ENCODE results near the gene NR2F1-AS1. TPM values are rescaled to one million over a fixed set of nuclear protein-coding genes. Genes with fewer than 3 reads are reported as not detected.

Gene NR2F1-AS1
- total RNA-seq, 2 donors from 2014 or later, result 1.4 to 3.3 TPM

DNA sequence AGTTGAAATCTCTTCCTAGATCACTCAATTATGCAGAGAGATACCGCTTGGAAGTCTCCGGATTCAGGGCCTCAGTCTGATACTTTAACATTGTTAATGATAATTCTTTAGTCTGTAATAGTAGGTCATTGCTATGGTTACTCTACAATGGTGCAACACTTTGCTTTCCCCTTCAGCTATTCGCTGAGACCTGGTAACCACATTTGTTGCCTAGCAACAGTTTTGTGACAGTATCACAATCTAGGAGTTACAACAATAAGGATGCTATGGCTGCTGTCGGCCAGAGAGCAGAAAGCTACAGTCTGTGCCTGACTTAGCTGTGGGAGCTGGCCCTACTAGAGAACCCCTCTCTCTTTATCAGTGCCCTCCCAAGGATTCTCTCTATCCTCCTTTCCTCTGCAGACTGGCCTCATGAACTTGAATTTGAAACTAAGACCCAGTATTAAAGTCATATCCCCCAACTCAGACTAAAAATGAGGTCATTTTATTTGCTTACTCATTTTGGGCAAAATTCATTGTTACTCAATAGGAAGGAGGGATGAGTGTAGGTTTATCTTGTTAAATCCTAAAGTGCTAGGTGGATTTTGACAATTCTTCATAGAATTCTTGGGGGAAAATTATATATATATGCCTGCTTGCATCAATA is 41.3 kb upstream of the NR2F1-AS1 start:
- H3K27me3 Mint-ChIP-seq (ENCODE audit: insufficient read depth), result peaks cover 80% of the 10 kb centered on the region
- 33 to 68% methylated on average over 1 to 4 of the region's 4 CpGs for WGBS, 2 experiments (ENCODE audit: insufficient coverage in 1 of 2, insufficient read length in 1 of 2)
- H3K27ac Mint-ChIP-seq, result no peak overlapping the region
- peaks cover 32% of the 10 kb centered on the region for H3K4me1 Mint-ChIP-seq
- DNase-seq, result peak; percentile 57
- Histone ChIP-seq H3K27me3 (ENCODE audit: control insufficient read depth, insufficient read depth, low read length, poor library complexity, severe bottlenecking) (peaks cover 46% of the 10 kb centered on the region), H3K27ac (ENCODE audit: low read depth, low read length) (peak overlapping the region; percentile 87), H3K4me3 (ENCODE audit: low read length) (no peak overlapping the region), H3K36me3 (ENCODE audit: control insufficient read depth, insufficient read depth, low read length) (no peaks in the 10 kb centered on the region), H3K9ac (ENCODE audit: extremely low read depth, low read length, poor library complexity, severe bottlenecking) (no peak overlapping the region), H3K9me3 (ENCODE audit: control insufficient read depth, low read length) (no peaks in the 10 kb centered on the region), H3K4me1 (ENCODE audit: control insufficient read depth, insufficient read depth, low read length) (no peaks in the 10 kb centered on the region)
- TF ChIP-seq, protein P1, sequence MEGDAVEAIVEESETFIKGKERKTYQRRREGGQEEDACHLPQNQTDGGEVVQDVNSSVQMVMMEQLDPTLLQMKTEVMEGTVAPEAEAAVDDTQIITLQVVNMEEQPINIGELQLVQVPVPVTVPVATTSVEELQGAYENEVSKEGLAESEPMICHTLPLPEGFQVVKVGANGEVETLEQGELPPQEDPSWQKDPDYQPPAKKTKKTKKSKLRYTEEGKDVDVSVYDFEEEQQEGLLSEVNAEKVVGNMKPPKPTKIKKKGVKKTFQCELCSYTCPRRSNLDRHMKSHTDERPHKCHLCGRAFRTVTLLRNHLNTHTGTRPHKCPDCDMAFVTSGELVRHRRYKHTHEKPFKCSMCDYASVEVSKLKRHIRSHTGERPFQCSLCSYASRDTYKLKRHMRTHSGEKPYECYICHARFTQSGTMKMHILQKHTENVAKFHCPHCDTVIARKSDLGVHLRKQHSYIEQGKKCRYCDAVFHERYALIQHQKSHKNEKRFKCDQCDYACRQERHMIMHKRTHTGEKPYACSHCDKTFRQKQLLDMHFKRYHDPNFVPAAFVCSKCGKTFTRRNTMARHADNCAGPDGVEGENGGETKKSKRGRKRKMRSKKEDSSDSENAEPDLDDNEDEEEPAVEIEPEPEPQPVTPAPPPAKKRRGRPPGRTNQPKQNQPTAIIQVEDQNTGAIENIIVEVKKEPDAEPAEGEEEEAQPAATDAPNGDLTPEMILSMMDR (conservative IDR thresholded peaks at IDR 0.05), result no peak
- no peaks in the 10 kb centered on the region for H3K9me3 Mint-ChIP-seq
- H3K4me3 Mint-ChIP-seq, result no peak overlapping the region
- H3K36me3 Mint-ChIP-seq (ENCODE audit: low read depth), result no peaks in the 10 kb centered on the region

DNA sequence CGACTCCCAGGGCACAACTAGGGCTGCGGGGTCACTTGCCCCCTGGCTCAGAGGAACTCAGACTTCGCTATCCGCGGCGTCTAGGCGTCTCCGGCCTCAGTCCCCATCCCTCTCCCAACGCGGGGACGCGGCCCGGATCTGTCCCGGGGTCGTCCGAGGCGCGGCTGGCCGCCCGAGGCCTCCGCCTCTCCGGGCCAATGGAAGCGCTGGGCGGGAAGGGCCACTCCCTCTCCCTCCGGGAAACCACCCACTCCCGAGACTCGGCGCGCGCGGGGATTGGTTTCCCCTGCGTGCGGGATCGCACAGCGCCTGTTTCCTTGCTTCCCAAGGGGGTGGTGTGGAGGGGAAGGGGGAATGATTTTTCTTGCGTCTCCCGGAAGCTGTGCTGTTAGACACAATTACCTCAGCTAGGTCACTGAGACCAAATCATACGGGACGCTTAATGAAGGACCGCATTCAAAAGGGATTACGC is 40.3 kb upstream of the NR2F1-AS1 start:
- peaks cover 82% of the 10 kb centered on the region for H3K27me3 Mint-ChIP-seq (ENCODE audit: insufficient read depth)
- H3K27ac ChIP-seq (ENCODE audit: low read depth, low read length), result peak overlapping the region; percentile 87

DNA sequence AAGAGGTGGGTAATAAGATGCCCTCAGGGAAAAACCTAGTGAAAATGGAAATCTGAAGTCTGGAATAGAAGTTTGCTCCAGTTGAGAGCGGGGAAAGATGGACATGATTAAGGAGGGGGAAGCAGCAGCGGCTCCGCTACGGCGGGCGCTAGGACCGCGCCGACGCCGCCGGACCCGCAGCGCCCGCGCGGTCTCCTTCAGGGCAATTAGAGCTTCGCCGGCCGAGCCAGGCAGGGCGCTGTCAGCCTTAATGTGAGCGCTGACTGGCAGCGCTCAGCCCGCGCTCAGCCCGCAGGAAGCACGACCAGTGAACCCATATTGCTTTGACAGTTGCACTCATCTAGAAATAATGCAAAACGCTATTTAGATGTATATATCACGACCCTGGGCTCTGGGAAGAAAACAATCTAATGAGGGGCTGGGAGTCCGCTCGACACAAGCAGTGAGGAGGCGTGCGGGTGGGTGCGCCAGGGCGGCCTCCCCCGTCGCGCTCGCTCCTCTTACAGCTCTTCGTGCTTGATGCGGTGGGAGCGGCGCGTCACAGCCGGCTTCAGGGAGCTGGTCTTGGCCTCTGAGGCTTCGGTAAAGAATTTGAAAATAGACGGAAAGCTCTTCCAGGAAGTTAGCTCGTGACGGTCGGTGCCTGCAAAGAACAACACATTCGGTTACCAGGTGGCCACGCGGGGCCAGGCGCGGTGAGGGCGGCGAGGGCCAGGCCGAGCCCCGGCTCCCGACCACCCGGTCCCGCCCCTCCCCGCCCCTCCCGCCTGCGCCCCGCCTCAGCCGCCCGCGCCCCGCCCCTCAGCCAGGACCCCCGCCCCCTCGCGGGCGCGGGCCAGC is 39.7 kb upstream of the NR2F1-AS1 start:
- peak; percentile 91 for DNase-seq
- Mint-ChIP-seq H3K4me3 (peak overlapping the region; percentile 69), H3K36me3 (ENCODE audit: low read depth) (no peaks in the 10 kb centered on the region), H3K4me1 (peaks cover 32% of the 10 kb centered on the region), H3K27ac (peak overlapping the region; percentile 57), H3K27me3 (ENCODE audit: insufficient read depth) (peaks cover 83% of the 10 kb centered on the region), H3K9me3 (no peaks in the 10 kb centered on the region)
- H3K36me3 ChIP-seq (ENCODE audit: control insufficient read depth, insufficient read depth, low read length), result no peaks in the 10 kb centered on the region
- TF ChIP-seq, protein P1 (conservative IDR thresholded peaks at IDR 0.05), result peak; percentile 42
- no peaks in the 10 kb centered on the region for H3K9me3 ChIP-seq (ENCODE audit: control insufficient read depth, low read length)
- no peaks in the 10 kb centered on the region for H3K4me1 ChIP-seq (ENCODE audit: control insufficient read depth, insufficient read depth, low read length)
- H3K4me3 ChIP-seq (ENCODE audit: low read length), result peak overlapping the region; percentile 85
- H3K27me3 ChIP-seq (ENCODE audit: control insufficient read depth, insufficient read depth, low read length, poor library complexity, severe bottlenecking), result peaks cover 63% of the 10 kb centered on the region
- 0 to 2% methylated on average over 13 to 75 of the region's 75 CpGs for WGBS, 2 experiments (ENCODE audit: insufficient coverage in 1 of 2, insufficient read length in 1 of 2)
- H3K27ac ChIP-seq (ENCODE audit: low read depth, low read length), result peak overlapping the region; percentile 87
- H3K9ac ChIP-seq (ENCODE audit: extremely low read depth, low read length, poor library complexity, severe bottlenecking), result peak overlapping the region; percentile 29

More for the DNA sequence above, 40.3 kb upstream of the NR2F1-AS1 start:
- DNase-seq, result peak; percentile 89
- Mint-ChIP-seq H3K4me3 (peak overlapping the region; percentile 69), H3K9me3 (no peaks in the 10 kb centered on the region), H3K4me1 (peaks cover 32% of the 10 kb centered on the region), H3K27ac (no peak overlapping the region), H3K36me3 (ENCODE audit: low read depth) (no peaks in the 10 kb centered on the region)
- H3K9me3 ChIP-seq (ENCODE audit: control insufficient read depth, low read length), result no peaks in the 10 kb centered on the region
- 2 to 5% methylated on average over 6 to 41 of the region's 41 CpGs for WGBS, 2 experiments (ENCODE audit: insufficient coverage in 1 of 2, insufficient read length in 1 of 2)
- H3K27me3 ChIP-seq (ENCODE audit: control insufficient read depth, insufficient read depth, low read length, poor library complexity, severe bottlenecking), result peaks cover 56% of the 10 kb centered on the region
- H3K9ac ChIP-seq (ENCODE audit: extremely low read depth, low read length, poor library complexity, severe bottlenecking), result peak overlapping the region; percentile 35
- no peaks in the 10 kb centered on the region for H3K36me3 ChIP-seq (ENCODE audit: control insufficient read depth, insufficient read depth, low read length)
- H3K4me3 ChIP-seq (ENCODE audit: low read length), result peak overlapping the region; percentile 84
- TF ChIP-seq, protein P1 (conservative IDR thresholded peaks at IDR 0.05), result no peak
- no peaks in the 10 kb centered on the region for H3K4me1 ChIP-seq (ENCODE audit: control insufficient read depth, insufficient read depth, low read length)

All from endodermal cell (in vitro differentiated cells).